GM18907 (cell line): Measurements from ENCODE around the gene CELF4.

Experiments used
- ATAC-seq: cut with Tn5 transposase; IDR thresholded peaks from one replicate; pipeline ENCODE4 v1.9.1; 2021; ENCODE audit warnings: mild to moderate bottlenecking, moderate library complexity; ENCODE audit not compliant: unreplicated experiment

CELF4 gene

DNA sequence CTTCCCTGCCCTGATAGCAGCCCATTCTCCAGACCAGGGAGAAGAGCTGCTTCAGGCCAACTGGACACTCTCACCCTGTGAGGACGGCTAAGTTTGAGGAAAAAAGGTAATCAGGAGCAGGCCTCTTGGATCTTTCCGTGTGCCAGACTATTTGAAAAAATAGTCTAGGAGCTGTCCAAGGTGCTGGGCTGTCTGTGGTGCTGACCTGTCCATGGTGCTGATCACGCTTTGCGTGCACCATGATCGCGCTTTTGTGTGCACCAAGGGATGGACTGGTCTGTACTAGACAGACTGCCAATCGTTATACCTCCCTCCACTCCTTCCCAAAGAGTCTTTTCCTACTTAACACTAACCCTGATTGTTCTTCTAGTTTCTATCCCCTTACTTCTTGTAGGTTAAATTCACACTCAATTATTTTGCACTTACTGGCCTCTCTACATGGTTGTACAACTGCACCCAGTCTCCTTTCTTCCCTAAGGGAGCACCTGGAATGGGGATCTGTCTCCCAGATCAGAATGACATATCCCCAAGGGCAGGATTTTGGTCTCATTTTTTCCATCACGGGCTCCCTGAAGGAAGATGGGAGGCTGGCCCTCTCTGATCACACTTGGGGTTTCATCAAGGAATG lies 295.4 kb downstream of the CELF4 start:
- ATAC-seq, result no peak

- no peak for ATAC-seq
These were observed 299.3 kb downstream of the CELF4 start for GRCh38 chr18:37266290-37266689.

DNA sequence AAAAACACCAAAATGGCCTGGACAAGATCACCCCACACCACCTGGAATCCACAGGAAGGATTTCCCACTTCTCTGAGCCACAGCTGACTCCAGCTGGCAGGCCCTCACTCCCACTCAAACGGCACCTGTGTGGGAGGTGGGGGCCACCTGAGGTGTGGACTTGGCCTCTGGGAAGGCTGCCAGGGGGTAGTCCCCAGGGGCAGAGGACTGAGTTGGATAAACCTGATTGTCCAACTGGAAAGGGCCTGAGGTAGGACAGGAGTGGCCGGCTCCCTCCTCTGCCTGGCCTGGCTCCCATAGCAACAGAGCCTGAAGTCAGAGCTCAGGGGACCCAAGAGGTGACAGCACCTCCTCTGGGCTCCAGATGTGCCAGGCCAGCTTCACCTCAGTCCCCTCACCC lies 300.2 kb downstream of the CELF4 start:
- no peak for ATAC-seq

- ATAC-seq, result no peak
These were observed 300.6 kb downstream of the CELF4 start for GRCh38 chr18:37264956-37265355.

- no peak for ATAC-seq
These were observed 303.6 kb downstream of the CELF4 start for GRCh38 chr18:37261988-37262387.

DNA sequence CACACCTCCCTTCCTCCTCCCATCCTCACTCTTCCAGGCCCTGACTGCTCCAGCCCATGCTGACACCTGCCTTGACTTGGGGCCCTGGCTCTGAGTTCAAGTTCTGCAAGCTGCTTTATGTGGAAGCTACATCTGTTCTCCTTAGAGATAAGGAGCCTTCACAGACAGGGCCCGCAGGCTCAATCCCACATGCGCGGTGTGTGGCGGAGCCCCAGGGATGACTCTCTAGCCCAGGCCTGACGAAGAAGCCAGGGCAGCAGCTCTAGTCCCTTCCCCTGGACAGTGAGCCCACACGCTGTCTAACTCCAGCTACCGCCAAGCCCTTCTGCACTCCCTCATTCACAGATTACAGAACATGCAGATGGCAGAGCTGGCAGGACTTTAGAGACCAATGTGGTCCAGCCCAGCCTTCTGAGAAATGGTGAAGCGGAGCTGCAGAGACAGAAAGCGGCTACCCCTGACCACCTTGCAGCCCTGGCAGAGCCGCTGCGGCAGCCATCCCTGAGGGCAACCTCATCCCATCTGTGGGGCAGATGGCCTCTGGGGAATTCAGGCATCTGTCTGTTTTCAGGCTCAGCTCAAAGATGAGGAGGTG lies 304.3 kb downstream of the CELF4 start:
- no peak for ATAC-seq

- ATAC-seq, result no peak
These were observed 305.1 kb downstream of the CELF4 start for GRCh38 chr18:37260367-37261093.

- ATAC-seq, result no peak
These were observed 305.9 kb downstream of the CELF4 start for GRCh38 chr18:37259711-37260110.

DNA sequence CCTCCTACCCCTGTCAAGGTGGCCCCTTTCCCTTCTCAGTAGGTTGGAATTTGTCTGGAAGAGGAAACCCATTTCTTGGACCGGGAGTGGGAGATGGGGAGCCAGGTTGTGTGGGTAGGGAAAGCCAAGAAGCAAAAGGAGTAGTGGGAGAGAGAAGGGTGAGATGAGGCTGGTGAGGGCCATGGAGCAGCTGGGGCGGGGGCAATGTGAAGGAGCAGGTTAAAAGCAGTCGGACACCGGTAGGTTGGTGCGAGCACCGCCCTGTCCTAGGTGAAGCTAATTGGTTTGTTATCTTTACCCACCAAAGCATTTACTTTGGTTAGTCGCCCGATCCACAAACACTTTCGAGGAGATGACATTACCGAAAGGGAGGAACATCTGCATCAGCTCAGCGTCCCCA lies 306.8 kb downstream of the CELF4 start:
- ATAC-seq, result no peak

DNA sequence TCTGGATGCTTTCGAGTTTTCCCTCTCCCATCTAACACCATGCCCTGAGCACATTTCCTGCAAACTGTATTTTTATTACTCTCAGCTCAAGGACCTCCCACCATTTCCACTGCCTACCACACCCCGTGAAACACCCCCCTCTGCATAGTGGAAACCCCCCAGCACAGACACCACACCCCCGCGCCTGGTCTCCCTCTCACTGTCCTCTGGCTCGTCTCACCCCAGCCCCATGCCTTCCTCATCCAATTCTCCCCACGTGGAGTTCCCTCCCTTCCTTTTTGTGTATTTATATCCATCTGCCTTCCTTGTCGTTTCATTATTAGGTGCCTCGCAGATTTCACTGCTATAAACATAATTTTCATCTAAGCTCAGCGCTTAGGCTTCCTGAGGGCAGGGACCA lies 307.5 kb downstream of the CELF4 start:
- ATAC-seq, result no peak

GRCh38 chr18:37254973-37255372 lies 310.6 kb downstream of the CELF4 start:
- ATAC-seq, result no peak

GRCh38 chr18:37254236-37254754 lies 311.3 kb downstream of the CELF4 start:
- no peak for ATAC-seq

GRCh38 chr18:37253394-37254235 lies 312.0 kb downstream of the CELF4 start:
- no peak for ATAC-seq

DNA sequence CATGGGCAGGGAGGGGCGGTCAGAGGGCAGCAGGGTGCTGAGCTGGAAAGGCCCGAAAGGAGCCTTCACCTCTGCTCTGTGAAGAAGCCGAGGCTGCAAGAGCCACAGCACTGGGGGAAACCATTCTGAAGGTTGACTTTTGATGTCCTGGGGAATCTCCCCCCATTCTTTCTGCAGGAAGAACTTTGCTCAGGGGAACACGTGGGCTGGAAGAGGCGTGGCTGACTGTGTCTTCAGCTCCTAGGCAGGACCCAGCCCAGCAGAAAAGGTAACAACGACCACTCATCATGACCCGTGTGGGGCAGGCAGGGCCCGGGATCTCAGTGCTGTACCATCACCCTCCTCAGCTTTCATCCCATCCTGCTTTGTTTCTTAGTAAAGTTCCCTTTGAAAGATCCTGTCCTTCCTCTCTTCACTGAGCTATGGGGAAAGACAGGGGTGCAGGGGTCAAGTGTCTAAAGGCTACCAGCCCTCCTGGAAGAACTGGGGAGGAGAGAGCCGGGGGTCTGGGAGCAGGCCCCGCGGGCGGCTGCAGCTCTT lies 312.7 kb downstream of the CELF4 start:
- no peak for ATAC-seq

DNA sequence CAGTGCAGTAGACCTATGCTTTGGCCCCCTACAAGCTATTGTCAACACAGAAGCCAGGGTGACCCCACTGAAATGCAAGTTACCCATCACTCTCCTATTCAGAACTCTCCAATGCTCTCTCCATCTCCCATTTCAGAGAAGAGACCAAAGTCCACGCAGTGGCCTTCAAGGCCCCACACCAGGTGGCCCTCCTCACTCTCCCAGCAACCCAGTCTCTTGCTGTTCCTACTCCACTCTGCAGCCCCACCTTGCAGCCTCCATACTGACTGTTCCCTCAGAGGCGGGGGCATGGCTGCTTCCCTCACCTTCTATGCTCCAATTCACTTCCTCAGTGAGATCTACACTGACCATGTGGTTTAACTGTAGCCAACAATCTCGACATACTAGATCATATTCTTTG lies 313.3 kb downstream of the CELF4 start:
- ATAC-seq, result no peak

- ATAC-seq, result no peak
These were observed 313.9 kb downstream of the CELF4 start for GRCh38 chr18:37251679-37252078.

GRCh38 chr18:37249895-37250618 lies 315.5 kb downstream of the CELF4 start:
- no peak for ATAC-seq

DNA sequence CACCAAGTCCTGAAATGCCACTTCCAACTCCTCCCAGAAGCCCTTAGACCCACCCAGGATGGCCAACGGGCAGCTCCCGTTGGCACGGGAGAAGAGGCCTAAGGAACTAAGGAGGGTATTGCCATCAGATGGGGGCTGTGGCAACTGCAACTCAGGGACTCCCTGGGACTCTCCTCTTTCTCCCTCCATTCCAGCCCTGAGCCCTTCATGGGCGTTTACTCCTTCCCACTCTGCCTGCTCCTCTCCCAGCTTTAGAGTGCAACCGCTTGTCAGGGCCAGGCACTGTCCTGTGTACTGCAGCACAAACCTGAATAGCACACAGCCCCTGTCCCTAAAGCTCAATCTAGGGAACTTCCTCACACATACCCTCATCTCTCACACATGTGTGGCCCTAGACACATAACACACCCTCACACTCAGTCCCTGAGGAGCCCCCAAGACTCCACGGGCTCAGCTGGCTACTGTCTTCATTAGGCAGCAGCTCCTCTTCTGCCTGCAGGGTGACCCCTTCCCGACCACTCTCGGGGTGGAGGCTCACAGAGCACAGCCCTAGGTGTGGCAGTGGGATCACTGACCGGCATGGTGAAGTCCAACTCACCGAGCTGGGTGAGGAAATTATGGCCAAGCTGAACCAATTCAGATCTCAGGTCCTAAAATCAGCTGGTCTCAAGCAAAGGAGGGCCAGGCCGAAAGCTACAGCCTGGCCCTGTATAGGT lies 316.3 kb downstream of the CELF4 start:
- ATAC-seq, result no peak

DNA sequence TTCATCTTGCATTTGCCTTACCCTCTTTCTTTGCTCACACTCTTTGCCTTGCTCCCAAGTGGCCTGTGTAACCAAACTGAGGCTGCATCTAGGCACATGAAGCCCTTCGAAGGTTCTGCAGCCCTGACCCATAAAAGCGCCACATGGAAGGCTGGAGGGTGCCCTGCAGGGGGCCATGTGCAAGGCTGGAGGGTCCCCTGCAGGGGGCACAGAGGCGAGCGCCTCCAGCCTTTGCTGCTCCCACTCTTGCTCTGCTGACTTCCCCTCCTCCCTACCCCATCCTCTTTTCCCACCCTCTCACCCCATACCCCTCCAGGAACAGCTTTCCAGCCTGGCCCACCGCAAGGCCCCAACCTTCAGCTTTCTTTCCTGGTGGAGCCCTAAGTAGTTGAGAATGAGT lies 317.3 kb downstream of the CELF4 start:
- ATAC-seq, result no peak
